Fibroblast of skin of scalp (primary cell): ENCODE results near the gene LRRC4B.

Source experiments
- DNase-seq: peaks from one replicate; pipeline ENCODE4 v3.0.0-alpha.2; 2013

LRRC4B gene

DNA sequence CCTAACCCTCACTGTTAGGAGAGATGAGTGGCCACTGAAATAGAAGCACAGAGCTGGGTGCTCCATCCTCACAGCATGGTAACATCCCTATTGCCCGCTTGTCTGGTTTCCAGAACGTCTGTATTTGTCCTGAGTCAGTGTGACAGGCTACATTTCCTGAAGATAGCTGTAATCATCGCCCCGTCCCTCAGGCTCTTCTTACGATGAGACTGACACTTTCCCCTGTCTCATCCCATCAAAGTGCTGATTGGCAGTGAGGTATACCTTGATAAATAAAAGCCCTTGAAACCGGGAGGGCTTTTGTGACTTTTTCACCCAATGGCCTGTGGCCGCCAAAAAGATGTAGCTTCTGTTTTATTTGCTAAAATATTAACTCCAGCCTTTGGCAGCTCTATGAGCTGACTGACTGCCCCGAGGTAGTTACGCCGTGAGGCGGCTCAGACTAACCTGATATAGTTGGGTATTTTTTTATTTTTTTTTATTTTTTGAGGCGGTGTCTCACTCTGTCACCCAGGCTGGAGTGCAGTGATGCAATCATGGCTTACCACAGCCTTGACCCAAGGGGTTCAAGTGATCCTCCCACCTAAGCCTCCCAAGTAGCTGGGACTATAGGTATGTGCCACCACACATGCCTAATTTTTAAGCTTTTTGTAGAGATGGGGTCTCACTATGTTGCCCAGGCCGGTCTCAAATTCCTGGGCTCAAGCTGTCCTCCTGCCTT, 5.7 kb upstream of the LRRC4B start:
- no peak for DNase-seq

DNA sequence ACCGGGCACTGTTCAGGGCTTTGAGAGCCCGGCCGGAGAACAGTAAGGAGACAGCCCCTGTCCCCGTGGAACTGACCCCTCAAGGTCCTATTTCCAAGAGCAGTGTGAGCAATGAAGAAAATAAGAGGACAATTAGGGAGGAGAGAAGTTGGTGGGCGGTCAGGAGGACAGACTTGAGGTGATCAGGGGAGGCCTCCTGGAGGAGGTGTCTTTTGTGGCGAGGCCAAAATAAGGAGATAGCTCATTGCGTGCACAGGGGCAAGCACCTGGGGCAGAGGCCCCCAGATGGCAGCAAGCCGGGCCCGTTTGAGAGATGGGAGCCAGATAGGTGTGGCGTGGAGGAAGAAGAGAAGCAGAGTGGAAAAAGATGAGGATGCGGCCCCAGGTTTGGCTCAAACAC, 2.8 kb upstream of the LRRC4B start:
- no peak for DNase-seq

DNA sequence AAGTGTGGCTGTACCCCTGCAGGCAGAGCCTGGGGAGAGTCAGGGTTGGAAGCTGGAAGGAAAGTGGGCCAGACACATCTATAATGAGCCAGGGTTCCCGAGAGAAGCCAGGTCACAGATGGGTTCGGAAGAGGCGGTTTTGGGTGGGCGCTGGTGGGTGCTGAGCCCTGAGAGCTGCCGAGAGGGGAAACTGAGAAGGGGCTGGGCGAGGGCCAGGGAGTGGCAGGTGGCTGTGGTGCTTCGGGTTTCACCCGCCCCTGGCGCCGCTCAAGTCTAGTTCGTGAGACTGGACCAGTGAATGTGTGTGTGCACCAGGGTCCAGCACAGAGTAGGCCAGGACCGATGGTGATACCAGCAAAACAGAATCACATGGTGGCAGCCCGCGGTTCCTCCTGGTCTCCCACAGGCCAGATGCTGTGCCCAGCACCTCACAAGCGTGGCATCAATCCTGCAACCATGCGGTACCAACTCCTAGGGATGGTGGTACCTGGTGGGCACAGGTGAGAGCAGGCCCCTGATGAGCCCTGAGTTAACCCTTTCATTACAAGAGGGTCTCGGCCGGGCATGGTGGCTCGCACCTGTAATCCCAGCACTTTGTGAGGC, 1.8 kb upstream of the LRRC4B start:
- DNase-seq = no peak

DNA sequence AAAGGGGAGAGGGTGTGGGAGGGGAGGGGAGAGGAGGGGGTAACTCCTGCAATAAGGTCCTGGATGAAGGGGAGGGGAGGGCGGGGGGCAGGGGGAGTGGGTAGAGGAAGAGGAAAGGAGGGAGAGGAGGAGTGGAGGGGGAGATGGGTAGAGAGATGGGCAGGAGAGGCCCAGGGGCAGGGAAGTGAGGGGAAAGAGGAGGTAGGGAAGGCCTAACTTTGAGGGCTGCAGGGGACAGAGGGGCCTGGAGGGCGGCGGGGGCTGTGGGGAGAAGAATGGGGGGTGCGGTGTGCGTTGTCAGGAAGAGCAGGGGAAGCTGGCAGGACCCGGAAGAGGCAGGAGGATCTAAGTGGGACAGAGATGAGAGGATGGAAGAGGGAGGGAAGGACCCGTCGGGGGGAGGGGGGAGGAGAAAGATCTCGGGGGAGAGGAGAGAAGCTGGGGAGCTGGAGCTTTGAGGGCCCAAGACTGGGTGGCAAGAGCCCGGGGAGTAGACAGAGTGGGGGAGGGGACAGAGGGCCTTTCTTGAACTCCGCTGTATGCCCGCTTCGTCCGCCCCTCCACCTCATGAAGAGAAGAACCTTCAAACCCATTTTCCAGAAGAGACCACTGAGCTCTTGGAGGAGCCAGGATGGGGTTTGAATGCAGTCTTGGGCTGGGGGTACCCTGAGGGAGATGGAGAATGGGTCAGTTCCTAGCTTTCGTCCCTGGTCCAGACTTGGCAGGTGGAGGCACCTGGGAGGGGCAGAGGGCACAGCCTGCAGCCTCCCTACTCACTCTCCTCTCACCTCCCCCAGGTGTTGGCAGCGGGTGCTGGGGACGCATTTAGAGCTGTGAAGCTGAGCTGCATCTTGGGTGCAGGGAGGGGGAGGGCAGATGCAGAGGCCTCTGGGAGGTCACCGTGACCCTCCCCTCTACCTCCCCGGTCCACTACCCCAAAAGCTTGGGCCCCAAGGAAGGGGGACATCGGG, 778 bp upstream of the LRRC4B start:
- no peak for DNase-seq

DNA sequence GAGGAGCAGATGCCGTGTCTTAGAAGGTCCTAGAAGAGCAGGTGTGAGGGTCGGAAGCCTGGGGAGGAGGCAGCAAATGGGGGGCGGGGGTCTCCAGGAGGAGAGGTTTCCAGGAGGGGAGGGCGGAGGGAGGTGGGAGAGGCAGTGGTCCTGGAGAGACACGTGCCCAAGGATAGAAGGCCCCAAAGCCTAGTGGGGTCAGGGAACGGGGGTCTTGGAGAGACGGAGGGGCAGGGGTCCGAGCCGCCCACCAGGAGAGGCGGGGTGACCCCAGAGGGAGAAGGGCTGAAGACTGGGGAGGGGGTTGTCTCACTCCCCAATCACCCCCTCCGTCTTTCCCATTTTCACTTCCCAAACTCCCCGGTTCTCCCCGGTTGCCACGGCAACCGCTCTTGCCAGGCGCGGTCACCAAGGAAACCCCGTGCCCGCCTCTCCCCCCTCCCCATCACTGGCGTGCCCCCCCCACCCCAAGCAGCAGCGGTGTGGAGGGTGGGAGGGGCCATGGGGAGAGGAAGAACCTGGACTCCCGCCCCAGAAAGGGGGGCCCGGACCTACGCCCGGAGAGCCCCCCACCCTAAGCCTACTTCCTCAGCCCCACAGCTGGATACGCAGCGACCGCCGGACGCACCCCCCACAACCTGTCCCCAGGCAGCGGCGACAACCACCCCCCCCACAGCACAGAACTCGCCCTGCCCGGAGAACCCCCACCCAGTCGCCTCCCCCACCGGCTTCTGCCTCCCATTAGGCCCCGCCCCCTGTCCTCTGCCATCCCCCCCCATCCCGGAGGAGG, 988 bp downstream of the LRRC4B start:
- no peak for DNase-seq

DNA sequence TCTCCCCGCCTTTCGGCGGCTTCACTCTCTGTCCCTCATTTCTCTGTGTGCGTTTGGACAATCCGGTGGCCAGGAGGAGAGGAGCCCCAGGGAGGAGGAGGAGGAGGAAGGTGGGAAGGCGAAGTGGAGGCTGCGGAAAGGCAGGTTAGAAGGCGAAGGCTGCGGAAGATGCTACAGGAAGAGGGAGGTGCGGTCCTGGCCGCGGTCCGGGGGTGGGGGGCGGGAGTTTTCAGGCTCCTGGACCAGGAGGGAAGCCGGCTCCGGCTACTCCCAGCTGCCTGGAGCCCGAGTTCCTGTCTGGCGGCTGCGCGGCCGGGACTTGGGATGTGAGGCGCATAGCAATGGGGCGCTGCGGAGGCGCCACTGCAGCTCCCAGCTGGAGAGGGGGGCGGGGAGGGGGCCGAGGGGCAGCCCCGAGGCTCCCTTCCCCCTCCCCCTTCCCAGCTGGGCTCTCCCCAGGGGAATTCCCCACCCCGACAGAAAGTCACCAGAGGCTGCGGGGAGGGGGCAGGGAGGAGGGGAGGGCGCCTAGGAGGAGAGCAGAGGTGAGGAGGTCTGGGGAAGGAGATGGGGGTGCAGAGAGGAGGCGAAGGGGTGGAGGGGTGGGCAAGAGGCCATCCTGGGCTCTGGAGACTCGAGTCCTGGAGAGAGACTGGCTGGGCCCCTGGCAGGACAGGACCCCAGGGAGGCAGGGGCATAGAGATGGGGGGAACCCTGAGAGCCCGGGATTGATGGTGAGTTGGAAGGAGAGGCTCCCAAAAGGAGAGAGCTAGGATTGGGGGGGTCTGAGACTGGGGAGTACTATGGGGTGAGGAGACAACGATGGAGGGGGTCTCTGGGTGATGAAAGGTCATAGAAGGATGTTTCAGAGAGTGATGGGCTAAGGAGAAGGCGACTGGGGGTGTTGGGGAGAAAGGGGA, 2.0 kb downstream of the LRRC4B start:
- no peak for DNase-seq

DNA sequence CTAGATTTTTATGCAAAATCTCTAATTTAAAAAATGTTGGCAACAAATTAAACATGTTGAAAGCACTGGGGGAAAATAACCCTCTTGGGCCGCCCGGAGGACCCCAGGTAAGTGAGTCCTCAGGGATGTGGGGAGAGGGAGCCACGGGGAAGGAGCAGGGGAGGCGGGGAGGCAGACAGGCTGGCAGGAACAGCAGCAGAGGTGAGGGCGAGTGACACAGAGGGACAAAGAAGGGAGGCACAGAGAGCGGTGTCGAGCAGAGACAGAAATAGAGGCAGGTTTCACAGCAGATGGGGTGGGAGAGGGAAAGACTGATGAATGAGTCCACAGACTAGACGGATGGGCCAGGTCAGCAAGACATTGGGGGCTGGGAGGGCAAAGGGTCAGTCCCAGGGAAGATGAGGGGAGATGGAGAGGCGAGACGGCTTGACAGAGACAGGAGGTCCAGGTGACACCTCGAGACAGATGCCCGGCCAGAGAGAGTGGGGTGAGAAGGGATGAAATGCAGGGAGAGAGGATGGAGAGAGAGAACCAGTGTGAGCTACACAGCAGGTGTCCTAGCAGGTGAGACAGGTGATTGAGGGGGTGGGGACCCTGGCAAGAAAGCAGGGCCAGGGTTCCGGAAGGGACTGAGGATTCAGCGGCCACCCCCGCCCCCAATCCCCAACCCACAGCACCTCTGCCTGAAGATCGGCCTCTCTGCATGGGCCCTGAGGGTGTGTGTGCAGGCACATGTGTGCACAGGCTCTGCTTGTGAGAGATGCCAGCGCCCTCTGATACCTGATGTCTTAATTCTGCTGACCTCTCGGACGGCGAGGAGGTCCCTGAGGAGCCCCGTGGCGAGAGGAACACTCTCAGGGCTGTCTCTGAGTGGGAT, 3.8 kb downstream of the LRRC4B start:
- DNase-seq = no peak

DNA sequence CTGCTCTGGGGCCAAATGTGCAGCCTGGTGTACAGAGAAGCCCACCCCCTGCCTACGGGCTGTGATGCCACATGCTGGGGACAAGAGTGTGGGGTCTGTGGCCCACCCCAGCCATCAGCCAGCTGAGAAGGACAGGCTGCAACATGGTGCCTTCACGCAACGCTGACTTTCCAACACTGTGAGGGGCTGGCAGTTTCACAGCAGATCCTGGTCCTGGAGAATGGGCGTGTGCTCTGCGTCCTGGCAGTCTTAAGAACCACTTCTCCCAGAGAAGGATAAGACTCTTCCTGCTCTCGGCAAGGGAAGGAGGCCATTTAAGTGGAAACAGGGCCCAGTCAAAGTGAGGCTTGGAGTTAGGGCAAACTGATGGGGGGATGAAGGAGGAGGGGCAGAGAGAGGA, 4.6 kb downstream of the LRRC4B start:
- DNase-seq = no peak

DNA sequence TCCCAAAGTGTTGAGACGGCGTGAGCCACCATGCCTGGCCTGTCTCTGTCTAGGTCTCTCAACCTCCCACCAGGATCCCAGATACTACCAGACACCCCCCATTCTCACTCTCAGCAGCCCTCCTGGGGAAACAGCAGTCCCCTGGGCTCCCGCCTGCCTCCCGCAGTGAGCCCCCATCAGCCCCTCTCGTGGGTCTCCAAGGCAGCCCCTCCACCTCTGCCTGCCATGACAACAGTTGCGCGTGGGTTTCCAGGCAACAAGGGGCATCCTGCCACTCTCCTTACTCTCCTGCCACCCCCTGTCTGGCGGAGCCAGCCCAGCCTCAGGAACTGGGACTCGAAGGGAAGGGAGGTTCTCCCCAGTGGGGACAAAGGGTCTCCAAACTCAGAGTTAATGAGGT, 5.2 kb downstream of the LRRC4B start:
- DNase-seq = no peak

DNA sequence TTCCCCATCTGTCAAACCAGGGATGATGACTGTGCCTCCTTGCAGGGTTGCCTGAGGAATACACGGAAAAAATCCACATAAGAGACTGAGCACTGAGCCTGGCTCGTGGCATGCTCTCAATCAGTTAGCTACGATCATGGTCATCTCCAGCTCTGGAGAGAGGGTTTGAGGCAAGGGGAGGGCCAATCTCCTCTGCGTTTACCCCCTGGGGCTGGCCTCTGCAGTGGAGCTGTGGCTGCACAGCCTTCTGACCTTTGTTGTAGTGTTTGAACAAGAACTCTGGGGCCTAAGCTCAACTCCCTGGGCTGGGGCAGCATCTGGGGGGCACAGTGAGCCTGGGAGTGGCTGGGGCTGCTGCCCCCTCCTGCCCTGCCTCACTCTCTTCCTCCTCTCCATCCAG, 5.9 kb downstream of the LRRC4B start:
- no peak for DNase-seq

DNA sequence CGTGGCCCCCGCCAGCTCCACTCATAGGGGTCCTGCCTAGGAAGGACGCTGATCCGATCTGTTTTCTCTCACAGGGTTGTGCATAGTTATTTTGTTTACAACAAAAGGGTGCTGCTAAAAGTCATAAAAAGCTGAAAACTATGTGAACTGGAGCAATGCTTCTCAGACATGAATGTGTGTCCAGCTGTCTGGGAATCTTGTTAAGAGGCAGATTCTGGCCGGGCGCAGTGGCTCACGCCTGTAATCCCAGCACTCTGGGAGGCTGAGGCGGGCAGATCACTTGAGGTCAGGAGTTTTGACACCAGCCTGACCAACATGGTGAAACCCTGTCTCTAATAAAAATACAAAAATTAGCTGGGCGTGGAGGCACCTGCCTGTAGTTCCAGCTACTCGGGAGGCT, 8.6 kb downstream of the LRRC4B start:
- no peak for DNase-seq

DNA sequence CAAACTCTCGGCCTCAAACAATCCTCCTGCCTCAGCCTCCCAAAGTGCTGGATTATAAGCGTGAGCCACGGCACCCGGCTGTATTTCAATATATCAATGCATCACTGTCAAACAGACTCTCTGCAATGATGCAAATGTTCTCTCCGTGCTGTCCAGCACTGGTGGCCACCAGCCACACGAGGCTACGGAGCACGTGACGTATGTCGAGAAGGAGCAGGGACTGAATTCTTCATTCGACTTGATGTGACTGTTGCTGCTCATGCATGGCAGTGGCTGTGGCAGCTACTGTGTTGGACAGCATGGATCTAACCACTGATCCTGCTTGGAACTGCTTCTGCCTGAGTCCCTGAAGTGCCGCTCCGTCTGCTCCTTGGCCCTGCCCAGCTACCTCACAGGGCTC, 9.8 kb downstream of the LRRC4B start:
- DNase-seq = no peak

DNA sequence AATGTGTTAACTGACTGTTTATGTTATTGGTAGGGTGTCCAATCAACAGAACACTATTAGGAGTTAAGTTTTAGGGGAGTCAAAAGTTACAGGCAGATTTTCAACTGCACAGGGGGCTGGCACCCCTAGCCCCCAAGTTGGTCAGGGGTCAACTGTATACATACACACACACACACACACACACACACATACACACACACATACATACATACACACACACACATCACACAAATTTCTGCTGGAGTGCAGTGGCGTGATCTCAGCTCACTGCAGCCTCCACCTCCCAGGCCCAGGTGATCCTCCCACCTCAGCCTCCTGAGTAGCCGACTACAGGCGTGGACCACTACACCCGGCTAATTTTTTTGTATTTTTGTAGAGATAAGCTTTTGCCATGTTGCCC, 10.2 kb downstream of the LRRC4B start:
- DNase-seq = no peak

DNA sequence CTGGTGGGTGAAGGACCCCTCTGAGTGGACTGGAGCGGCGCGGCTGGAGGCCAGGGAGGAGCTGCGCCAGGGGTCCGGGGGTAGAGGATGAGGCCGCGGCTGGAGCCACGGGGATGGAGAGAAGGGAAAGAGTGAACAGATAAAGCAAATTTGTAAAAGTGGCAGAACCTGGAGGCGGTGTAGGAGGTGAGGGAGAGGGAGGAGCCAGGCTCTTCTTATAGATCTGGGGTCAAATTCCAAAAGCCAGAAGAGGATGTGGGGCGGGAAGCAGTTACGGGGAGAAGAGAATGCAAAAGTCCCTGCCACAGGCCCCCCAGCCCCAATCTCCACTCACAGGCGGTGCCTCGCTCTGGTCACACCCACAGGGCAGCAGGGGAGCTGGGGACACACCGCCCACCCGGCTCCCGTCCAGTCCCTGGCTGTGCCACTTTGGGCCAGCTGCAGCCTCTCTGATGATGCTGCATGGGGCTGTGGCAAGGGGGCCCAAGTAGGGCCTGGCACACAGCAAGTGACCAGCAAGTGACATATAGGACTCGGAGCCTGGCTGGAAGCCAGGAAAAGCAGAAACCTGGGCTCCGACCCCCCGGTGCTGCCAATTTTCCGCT, 11.1 kb downstream of the LRRC4B start:
- no peak for DNase-seq

DNA sequence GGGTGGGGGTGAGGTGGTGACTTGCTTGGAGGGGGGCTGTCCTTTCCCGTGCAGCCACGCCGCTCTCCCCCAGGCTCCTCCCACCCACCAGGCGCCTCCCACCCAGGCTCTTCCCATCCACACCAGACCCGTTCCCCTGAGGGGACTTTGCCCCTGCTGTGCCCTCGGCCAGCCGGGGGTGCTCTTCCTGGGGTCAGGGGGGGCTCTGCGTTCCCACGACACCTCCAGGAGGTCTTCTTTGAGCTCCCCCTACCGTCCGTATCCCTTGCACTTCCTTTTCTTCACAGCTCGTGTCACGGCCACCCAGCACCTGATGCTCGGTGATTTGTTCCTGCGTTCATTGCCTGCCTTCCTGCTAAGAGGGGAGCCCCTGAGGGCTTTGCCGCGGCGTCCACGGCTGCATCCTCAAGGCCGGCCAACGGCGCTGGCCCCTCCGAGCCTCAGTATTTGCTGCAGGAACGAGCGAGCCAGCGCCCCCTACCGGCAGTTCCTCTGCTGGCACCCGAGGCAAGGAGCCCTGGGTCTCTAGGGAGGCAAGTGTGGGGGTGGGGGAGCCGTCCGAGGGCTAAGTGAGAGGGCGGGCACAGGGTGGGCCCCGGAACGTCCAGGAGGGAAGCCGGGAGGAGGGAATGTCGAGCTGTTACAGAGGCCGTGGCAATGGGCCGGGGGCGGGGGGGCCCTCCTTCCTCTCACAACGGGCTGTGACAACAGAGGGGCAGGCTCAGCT, 11.8 kb downstream of the LRRC4B start:
- DNase-seq = peak; percentile 69

DNA sequence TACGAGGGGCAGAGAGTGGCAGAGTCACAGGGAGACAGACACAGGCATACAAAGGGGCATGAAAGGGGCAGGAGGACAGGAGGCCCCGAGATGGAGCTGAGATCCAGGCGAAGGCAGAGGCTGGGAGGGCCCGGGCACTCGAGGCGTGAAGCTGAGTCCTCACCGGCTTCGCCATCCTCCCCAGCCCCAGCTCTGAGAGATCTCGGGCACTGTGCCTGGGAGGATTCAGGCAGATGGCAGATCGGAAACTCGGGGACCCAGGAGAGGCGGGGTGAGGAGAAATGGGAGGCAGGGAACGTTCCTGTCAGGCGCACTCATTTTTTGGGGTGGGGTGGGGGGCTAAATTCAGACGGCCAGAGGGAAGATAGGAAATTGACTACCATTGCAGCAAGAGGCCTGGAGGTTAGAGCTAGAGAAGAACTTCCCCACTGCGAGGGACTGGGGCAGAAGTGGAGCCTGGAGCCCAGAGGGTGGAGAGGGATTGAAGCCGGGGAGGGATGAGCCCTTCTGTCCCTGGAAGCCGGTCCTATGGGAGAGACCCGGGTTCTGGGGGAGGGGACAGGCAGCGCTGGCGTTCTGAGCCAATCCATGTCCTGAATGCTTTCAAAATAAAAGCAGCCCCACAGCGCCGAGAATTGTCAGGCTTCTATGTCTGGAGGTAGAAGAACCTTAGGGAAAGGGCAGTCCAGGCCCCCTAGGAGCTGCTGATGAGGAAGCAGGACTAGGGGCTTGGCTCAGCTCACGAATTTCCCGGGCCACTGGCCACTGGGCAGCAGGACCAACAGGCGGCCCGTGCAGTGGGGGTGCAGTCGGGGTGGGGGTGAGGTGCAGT, 12.6 kb downstream of the LRRC4B start:
- peak; percentile 11 for DNase-seq

DNA sequence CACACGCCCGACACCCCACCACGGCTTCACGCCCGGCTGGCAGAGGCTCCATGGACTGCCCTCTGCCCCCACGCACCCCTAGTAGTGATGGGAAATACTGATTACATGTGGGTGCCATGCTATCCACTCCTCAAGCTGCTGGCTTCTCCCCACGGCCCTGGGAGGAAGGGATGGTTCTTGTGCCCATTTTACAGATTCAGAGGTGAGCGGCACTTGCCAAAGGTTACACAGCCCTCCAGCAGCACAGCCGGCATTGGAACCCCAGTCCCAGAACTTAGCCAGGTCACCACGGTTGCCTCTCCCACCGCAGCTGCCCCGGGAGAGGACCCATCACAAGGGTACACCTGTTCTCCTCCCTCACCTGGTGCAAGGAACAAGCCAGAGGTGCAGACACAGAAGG, 13.2 kb downstream of the LRRC4B start:
- DNase-seq = no peak

DNA sequence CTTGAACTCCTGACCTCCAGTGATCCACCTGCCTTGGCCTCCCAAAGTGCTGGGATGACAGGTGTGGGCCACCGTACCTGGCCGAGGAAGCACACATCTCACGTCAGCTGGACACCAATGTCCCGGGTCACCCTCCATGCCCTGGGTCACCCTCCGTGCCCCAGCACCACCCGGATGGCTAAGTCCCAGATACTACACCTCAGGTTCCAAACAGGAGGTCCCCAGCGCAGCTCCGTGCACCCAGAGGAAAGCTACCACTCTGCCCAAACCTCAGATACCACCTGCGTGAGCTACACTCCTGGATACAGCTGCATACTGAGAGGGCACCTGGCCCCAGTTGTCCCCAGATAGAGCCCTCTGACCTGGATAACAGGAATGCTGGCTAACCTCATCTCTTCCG, 14.0 kb downstream of the LRRC4B start:
- no peak for DNase-seq
